CD4-positive, alpha-beta T cell treated with Interleukin-17A for 1 hour (primary cell): ENCODE data around the gene SRSF6.
A peak's percentile ranks its signal among the peaks of the same experiment; 100 is the strongest.
"Not testable (repeated sequence)": the region's sequence is repeated elsewhere in the genome, so short reads cannot be mapped to it uniquely, and the experiment has no call there.

Experiments used
- DNase-seq: peaks from one replicate; pipeline ENCODE4 v3.0.0-alpha.2; 2020

SRSF6 gene

GRCh38 chr20:43450841-43451799 is 6.6 kb upstream of the SRSF6 start:
- no peak for DNase-seq

- DNase-seq = no peak
Observed at GRCh38 chr20:43452404-43453126, 5.1 kb upstream of the SRSF6 start.

DNA sequence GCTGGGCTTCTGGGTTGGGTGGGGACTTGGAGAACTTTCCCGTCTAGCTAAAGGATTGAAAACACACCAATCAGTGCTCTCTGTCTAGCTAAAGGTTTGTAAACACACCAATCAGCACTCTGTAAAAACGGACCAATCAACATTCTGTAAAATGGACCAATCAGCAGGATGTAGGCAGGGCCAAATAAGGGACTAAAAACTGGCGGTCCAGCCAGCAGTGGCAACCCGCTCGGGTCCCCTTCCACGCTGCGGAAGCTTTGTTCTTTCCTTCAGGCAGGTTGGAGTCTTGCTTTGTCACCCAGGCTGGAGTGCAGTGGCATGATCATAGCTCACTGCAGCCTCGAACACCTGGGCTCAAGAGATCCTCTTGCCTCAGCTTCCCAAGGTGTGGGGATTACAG is 1.4 kb upstream of the SRSF6 start:
- not testable (repeated sequence) for DNase-seq

GRCh38 chr20:43456809-43457639 is 672 bp upstream of the SRSF6 start:
- DNase-seq = peak; percentile 91

DNA sequence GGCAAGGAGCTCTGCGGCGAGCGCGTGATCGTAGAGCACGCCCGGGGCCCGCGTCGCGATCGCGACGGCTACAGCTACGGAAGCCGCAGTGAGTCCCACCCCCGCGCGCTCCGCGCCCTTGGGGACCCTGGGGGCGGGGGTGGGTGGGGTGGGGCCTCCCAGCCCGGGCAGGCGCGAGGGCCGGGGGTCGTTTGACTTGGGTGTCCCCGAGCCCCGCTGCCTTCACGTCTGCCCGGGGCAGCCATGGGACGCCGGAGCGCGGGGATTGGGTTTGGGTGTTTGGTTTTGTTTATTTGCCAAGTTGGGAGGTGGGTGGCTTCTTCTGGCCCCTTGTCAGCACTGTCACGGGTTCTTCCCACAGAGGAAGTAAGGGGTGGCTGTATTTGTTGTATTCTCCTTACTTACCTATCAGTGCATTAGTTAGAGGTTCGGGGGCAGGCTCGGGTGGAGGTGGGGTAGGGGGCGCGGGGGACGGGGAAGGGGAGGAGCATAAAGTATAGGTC is 777 bp downstream of the SRSF6 start:
- DNase-seq = peak; percentile 59

DNA sequence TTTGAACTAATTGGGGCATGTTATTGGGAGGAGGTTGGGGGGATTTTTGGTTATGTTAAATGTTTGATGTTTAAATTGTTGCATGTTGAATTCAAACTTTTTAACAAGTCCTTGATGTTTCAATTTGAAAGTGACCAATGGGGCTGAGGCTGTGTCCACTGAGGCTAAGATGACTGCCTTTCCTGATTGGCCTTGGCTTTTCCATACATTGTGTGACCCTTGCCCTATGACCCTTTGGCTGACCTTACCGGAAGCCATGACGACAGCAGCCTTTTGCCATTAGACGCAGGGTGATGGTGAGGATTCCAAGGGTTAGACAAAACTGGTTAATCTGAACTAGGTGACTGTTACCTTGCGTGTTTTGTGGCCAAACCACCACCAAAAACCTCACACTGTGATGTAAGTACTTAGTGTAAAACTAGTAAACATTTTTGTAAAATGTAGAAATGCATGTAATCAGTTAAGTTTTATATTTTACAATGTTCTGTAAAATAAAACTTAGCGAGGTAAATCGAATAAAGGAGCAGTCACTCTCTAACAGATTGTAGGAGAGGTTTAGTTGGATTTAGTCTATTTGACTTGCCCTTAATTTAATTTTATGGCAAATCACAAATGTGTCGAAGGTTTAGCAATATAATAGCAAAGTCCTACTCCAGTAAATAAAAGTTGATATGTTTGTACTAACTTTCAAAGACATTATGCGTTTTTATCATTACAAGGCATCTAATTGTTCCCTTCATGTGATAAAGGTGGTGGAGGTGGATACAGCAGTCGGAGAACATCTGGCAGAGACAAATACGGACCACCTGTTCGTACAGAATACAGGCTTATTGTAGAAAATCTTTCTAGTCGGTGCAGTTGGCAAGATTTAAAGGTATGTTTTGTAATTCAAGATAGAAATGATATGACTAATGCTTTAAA is 1.6 kb downstream of the SRSF6 start:
- no peak for DNase-seq

- DNase-seq = no peak
Observed at GRCh38 chr20:43460172-43460829, 2.6 kb downstream of the SRSF6 start.

DNA sequence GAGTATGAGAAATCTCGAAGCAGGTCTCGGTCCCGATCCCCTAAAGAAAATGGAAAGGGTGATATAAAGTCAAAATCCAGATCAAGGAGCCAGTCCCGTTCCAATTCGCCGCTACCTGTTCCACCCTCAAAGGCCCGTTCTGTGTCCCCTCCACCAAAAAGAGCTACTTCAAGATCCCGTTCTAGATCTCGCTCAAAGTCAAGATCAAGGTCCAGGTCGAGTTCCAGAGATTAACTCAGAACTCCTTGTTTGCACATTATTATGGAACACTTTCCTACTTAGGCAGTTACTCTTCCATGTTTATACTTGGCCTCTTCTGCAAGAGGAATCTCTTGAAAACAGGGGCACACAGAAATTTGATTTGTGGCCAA is 3.1 kb downstream of the SRSF6 start:
- DNase-seq = no peak

- no peak for DNase-seq
Observed at GRCh38 chr20:43461894-43462659, 4.4 kb downstream of the SRSF6 start.

DNA sequence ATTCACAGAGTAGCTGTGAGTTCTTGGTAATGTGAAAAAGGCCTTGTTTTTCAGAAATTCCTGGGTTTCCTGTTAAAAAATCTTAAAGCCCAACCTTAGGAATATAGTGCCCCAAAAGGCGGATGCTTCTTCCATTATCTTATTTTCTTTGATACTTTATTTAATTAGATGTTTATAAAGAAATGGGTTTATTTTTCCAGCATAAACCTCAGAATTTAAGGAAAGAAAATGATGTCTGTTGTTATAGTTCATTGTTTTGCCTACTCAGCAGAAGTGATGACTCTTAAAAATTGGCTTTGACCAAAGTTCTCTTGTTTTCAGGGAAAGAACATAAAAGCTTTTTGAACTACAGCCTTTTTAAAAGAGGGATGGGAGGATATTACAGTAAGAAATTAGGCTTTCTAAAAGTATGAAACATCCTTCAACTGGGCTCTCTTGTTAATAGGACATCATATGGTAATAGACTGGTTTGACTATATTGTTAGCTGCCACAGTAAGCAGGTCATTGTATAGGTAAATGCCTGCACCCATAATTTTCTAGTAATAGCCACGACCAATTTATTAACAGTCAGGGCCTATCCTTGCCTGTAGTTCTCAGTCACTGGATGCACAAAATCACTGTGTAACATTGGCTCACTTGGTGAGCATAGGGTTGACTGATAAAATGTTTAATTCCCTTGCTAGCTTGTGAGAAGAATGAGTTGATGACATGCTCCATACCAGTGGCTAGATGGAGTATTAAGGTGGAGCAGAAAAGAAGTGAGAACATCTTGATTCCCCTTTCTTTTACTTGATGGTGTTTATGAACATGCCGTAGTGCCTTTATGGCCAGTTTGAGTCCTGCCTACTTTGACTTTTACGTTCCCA is 5.2 kb downstream of the SRSF6 start:
- no peak for DNase-seq

DNA sequence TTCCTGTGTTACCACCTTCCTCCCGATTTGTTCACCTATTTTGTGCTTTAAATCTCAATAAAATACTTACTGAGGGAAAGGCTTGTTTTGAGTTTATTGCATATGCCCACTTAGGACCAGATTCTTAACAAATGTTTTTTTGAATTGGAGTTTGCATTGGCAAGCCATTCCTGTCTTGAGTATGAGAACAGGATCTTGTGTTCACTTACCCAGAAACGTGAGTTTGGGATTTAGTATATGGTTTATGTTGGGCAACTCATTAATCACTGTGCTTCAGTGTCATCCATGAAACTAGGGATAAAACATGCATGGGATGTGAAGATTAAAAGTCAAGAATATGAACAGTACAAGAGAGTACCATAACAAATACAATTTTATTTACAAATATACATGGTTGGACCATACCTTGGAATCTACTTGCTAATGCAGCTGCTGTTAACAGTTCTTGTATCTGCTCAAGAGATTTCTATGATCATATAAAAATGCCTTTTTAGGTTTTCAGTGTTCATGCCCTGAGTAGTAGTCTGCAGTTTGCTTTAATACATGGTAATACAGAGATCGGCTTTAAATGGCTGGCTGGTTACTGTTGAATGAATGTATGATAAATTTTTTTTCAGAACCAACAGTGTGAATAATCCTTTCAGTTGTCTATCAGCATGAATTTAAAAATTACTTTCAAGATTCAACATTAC is 6.0 kb downstream of the SRSF6 start:
- DNase-seq = no peak

DNA sequence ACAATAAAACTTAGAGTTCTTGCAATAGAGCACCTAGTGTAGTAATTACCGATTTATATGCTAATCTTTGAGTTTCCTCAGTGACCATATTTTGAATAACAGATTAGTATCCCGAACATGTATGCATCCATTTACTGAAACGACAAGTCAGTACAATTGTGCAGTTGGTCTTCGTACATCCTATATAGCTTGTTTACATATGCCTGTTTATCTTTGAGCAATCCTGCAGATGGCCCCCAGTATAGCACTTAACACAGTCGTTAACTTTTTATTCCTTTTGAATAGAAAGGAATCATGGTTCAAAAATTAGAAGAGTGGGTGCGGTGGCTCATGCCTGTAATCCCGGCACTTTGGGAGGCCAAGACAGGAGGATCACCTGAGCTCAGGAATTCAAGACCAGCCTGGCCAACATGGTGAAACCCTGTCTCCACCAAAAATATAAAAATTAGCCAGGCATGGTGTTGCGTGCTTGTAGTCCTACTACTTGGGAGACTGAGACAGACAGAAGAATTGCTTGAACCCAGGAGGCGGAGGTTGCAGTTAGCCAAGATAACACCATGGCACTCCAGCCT is 6.6 kb downstream of the SRSF6 start:
- no peak for DNase-seq

DNA sequence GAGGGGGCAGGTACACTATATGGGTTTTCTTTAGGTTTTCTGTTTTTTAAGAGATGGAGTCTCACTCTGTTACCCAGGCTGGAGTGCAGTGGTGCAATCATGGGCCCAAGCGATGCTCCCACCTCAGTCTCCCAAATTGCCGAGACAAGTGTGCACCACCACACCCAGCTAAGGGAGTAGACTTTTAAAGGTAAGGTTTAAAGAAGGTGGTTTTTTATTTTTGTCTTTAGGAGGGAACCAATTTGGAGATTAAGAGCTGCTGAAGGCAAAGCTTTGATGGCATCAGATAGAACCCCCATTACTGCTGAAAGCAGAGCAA is 7.9 kb downstream of the SRSF6 start:
- no peak for DNase-seq

DNA sequence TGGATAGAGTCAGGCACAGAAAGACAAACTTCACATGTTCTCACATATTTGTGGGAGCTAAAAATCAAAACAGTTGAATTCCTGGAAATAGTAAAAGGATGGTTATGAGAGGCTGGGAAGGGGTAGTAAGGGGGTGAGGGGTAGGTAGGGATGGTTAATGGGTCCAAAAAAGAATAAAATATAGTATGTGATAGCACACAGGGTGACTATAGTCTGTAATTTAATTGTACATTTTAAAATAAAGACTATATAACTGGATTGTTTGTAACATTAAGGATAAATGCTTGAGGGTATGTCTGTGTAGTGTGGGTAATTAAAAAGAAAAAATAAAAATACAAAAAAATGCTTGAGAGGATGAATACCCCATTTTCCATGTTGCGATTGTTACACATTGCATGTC is 9.9 kb downstream of the SRSF6 start:
- DNase-seq = no peak

GRCh38 chr20:43472671-43473380 is 15.1 kb downstream of the SRSF6 start:
- DNase-seq = no peak

GRCh38 chr20:43473381-43473704 is 15.6 kb downstream of the SRSF6 start:
- no peak for DNase-seq

DNA sequence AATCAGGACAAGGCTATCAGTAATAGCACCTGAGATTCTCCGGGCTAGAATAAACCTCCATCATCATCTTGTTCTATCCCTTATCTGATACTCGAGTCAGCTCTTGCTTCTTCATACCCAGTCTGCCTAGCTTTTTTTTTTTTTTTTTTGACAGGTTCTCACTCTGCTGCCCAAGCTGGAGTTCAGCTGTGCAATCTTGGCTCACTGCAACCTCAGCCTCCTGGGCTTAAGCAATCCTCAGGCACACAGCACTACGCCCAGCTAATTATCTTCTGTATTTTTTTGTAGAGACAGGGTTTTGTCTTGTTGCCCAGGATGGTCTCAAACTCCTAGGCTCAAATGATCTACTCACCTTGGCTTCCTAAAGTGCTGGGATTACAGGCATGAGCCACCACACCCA is 19.5 kb downstream of the SRSF6 start:
- no peak for DNase-seq

- DNase-seq = no peak
Observed at GRCh38 chr20:43477619-43478018, 19.9 kb downstream of the SRSF6 start.
